T-cell (primary cell): ENCODE data around the gene KRTDAP. TPM values are rescaled to one million over a fixed set of nuclear protein-coding genes. Genes with fewer than 3 reads are reported as not detected.

ENCODE experiments used
- ATAC-seq, 4 experiments: fragments of 200-7000 bp in 3 of 4; fragments of 150-1000 bp in 1 of 4; cut with Tn5 transposase; replicated peaks in 1 of 4; 1 replicate in 3 of 4; 2 replicates in 1 of 4; pipeline ENCODE4 v1.10.0; 2021; ENCODE audit warnings: moderate library complexity in 3 of 4, mild to moderate bottlenecking in 2 of 4, moderate number of reproducible peaks in 1 of 4
- CTCF ChIA-PET, 2 donors: fragments of 300-600 bp; sonication (Branson Sonifier 250); formaldehyde crosslinking; loops; one replicate each; lab custom pipeline; 2022; ENCODE audit warnings: antibody characterized with exemption in 2 of 2; lab: Charles Lee
- POLR2A ChIA-PET, 2 donors: fragments of 300-600 bp; sonication (Branson Sonifier 250); formaldehyde crosslinking; loops; one replicate each; lab custom pipeline; 2022; ENCODE audit warnings: antibody characterized with exemption in 2 of 2; lab: Charles Lee
- DNase-seq, 35 experiments: peaks; one replicate each; pipeline versions ENCODE4 v3.0.0 to v3.0.0-alpha.2; 2013 to 2023
- H3K27ac ChIP-seq: one replicate; pipeline ENCODE4 v1.5.1; 2013; ENCODE audit warnings: low read length
- H3K27me3 ChIP-seq, 2 experiments: replicated peaks in 1 of 2; 1 replicate in 1 of 2; 2 replicates in 1 of 2; pipeline versions ENCODE4 v1.6.1 to v1.7.0; 2013; ENCODE audit warnings: low read length in 1 of 2, mixed read lengths in 1 of 2; ENCODE audit not compliant: control insufficient read depth in 2 of 2, insufficient read depth in 2 of 2; ENCODE audit errors: extremely low read depth in 1 of 2
- H3K36me3 ChIP-seq, 2 donors: 1 replicate in 1 of 2; 2 replicates in 1 of 2; pipeline versions ENCODE4 v1.6.1 to v1.7.0; 2013; ENCODE audit warnings: low read length in 1 of 2; ENCODE audit not compliant: control insufficient read depth in 2 of 2, insufficient read depth in 1 of 2; ENCODE audit errors: extremely low read depth in 1 of 2
- H3K4me1 ChIP-seq, 2 experiments: 1 replicate in 1 of 2; 2 replicates in 1 of 2; pipeline versions ENCODE4 v1.6.1 to v1.7.0; 2013; ENCODE audit warnings: low read length in 2 of 2, mixed read lengths in 1 of 2; ENCODE audit not compliant: insufficient read depth in 2 of 2, control insufficient read depth in 1 of 2; ENCODE audit errors: extremely low read depth in 1 of 2
- H3K4me3 ChIP-seq, 2 donors: 1 replicate in 1 of 2; 2 replicates in 1 of 2; pipeline versions ENCODE4 v1.5.1 to v1.7.0; 2013; ENCODE audit warnings: mild to moderate bottlenecking in 2 of 2, low read length in 1 of 2, moderate library complexity in 1 of 2; ENCODE audit not compliant: control insufficient read depth in 1 of 2; ENCODE audit errors: extremely low read depth in 1 of 2
- H3K9me3 ChIP-seq: 2 replicates; pipeline ENCODE4 v1.7.0; 2013
- H3K27ac Mint-ChIP-seq, 2 donors: one replicate each; pipeline ENCODE4 v1.8.0; 2020 to 2021; ENCODE audit warnings: mild to moderate bottlenecking in 2 of 2, mixed read lengths in 2 of 2
- H3K27me3 Mint-ChIP-seq, 2 donors: one replicate each; pipeline ENCODE4 v1.8.0; 2021 to 2022; ENCODE audit warnings: mixed read lengths in 2 of 2
- H3K36me3 Mint-ChIP-seq: one replicate; pipeline ENCODE4 v1.8.0; 2021; ENCODE audit warnings: mixed read lengths
- H3K4me1 Mint-ChIP-seq, 3 donors: one replicate each; pipeline ENCODE4 v1.8.0; 2020 to 2022; ENCODE audit warnings: mixed read lengths in 3 of 3, mild to moderate bottlenecking in 1 of 3
- H3K4me3 Mint-ChIP-seq, 3 donors: one replicate each; pipeline ENCODE4 v1.8.0; 2020 to 2022; ENCODE audit warnings: mild to moderate bottlenecking in 3 of 3, mixed read lengths in 3 of 3, moderate library complexity in 3 of 3
- H3K9me3 Mint-ChIP-seq, 3 donors: one replicate each; pipeline ENCODE4 v1.8.0; 2020 to 2022; ENCODE audit warnings: mixed read lengths in 3 of 3
- WGBS: methylation state at CpG from one replicate; pipeline ENCODE4 v1.1.5; 2013; ENCODE audit warnings: missing lambda C conversion rate; ENCODE audit not compliant: insufficient coverage; 5-methylcytosine and 5-hydroxymethylcytosine counted together
- total RNA-seq, 35 experiments: library from RNA in 6 of 35; stranded (reverse) in 6 of 35; fragments of 120-200 nt in 1 of 35; gene quantifications; one replicate each; pipeline versions ENCODE4 v1.2.1 to v1.2.4 and lab custom pipeline; 2013 to 2026

Gene KRTDAP
- total RNA-seq, 5 donors from 2014 or later (not counting 1 experiment from before 2014, with no cell fraction given): not detected

- H3K36me3 Mint-ChIP-seq: no peaks in the 10 kb centered on the region
- ChIA-PET CTCF (no interaction called here), POLR2A (no interaction called here)
- H3K27me3 Mint-ChIP-seq: peaks cover 5 to 29% of the 10 kb centered on the region in 2 donors
- Histone ChIP-seq H3K4me1 (no peaks in the 10 kb centered on the region), H3K27ac (no peak overlapping the region), H3K4me3 (no peak overlapping the region), H3K36me3 (no peaks in the 10 kb centered on the region), H3K27me3 (peaks cover 0 to 37% of the 10 kb centered on the region in 2 experiments), H3K9me3 (no peaks in the 10 kb centered on the region)
- no peak for DNase-seq
- no peaks in the 10 kb centered on the region for H3K4me1 Mint-ChIP-seq
- no peaks in the 10 kb centered on the region for H3K9me3 Mint-ChIP-seq
- 81% methylated on average over 7 of the region's 12 CpGs for WGBS
- no peak overlapping the region for H3K4me3 Mint-ChIP-seq
- H3K27ac Mint-ChIP-seq: no peak overlapping the region
- ATAC-seq: no peak
These were observed 32.6 kb upstream of the KRTDAP start for GRCh38 chr19:35522745-35523327.

DNA sequence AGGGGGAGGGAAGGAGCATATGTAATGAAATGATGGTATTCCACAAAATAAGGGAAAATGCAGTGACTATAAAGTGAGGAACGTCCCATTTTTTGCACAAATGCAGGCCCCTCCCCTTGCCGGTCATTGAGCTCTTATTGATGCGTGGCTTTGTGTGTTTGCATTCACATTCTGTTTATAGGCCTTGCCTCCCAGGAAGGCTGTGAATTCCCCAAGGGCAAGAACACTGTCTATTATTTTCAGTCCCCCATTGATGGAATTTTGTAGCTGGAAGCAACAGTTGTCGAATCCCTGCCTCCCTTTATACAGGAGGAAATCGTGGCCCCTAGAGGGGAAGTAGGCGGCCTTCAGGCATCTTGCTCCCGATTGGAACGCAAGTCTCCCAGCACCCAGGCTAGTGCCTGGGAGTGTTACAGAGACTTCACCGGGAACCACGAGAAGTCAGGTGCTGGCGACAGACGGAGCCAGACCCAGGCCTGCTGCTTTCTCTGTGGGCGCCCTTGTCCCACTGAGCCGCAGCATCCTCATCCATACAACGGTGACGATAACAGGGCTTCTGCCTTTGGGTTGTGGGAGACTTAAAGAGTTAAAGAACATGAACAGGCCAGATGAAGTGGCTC lies 31.0 kb upstream of the KRTDAP start:
- POLR2A ChIA-PET: no interaction called here
- no peak for ATAC-seq

DNA sequence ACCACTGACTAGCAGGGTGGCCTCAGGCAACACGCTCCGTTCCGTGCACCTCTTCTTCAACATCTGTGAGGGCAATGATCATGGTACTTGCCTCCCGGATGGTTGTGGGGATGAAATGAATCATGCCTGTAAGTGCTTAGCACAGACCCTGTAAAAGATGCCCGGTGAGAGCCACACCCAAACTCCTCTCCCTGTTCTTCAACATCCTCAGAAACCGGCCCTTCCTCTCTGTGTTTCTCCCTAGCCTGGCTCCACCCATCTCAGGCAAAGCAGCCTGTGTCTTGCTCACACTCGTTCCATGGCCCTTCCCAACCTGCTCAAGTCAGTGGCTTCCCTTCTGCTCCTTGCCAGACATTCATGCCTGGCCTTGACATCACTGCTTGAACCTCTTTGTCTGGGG lies 29.0 kb upstream of the KRTDAP start:
- ChIA-PET POLR2A (no interaction called here), CTCF (interaction anchor here in 1 of 2 donors (0.6 kb wide), 1 partner anchor 283 kb away, joined by 3 read pairs; no protein-coding TSS in a partner anchor)
- H3K9me3 Mint-ChIP-seq: no peaks in the 10 kb centered on the region
- peaks cover 0 to 12% of the 10 kb centered on the region in 2 experiments for H3K27me3 ChIP-seq
- H3K36me3 Mint-ChIP-seq: no peaks in the 10 kb centered on the region
- H3K4me3 ChIP-seq: no peak overlapping the region
- H3K27me3 Mint-ChIP-seq: peaks cover 8 to 11% of the 10 kb centered on the region in 2 donors
- no peak overlapping the region for H3K4me3 Mint-ChIP-seq
- WGBS: 54% methylated on average over 3 of the region's 7 CpGs
- no peaks in the 10 kb centered on the region for H3K4me1 Mint-ChIP-seq
- DNase-seq (no peak), ATAC-seq (no peak)
- H3K4me1 ChIP-seq: no peaks in the 10 kb centered on the region
- no peak overlapping the region for H3K27ac Mint-ChIP-seq
- no peaks in the 10 kb centered on the region for H3K36me3 ChIP-seq
- H3K9me3 ChIP-seq: no peaks in the 10 kb centered on the region
- H3K27ac ChIP-seq: no peak overlapping the region

More for the DNA sequence above, 31.0 kb upstream of the KRTDAP start:
- no peak for DNase-seq
- Histone ChIP-seq H3K4me1 (no peaks in the 10 kb centered on the region), H3K27me3 (peaks cover 0 to 23% of the 10 kb centered on the region in 2 experiments), H3K27ac (no peak overlapping the region), H3K36me3 (no peaks in the 10 kb centered on the region), H3K4me3 (no peak overlapping the region), H3K9me3 (no peaks in the 10 kb centered on the region)
- Mint-ChIP-seq H3K9me3 (no peaks in the 10 kb centered on the region), H3K36me3 (no peaks in the 10 kb centered on the region), H3K27me3 (peaks cover 0 to 18% of the 10 kb centered on the region in 2 donors), H3K4me1 (no peaks in the 10 kb centered on the region), H3K4me3 (no peak overlapping the region), H3K27ac (no peak overlapping the region)
- WGBS: 85% methylated on average over 7 of the region's 16 CpGs
- CTCF ChIA-PET: no interaction called here

DNA sequence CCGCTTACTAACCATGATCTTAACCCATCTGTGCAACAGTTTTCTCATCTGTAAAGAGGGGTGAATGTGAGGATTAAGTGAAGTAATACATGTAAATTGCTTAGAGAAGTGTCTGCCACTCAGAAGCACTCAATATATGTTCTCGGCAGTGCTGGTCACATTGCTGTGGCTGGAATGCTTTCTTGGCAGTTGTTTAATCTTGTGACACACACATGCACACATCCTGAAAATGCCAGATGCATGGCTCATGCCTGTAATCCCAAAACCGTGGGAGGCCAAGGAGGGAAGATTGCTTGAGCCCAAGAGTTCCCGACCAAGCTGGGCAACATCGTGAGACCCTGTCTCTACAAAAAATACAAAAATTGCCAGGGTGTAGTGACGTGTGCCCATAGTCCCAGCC lies 28.0 kb upstream of the KRTDAP start:
- Mint-ChIP-seq H3K27me3 (peaks cover 7 to 12% of the 10 kb centered on the region in 2 donors), H3K4me3 (no peak overlapping the region), H3K27ac (no peak overlapping the region), H3K9me3 (no peaks in the 10 kb centered on the region), H3K36me3 (no peaks in the 10 kb centered on the region), H3K4me1 (no peaks in the 10 kb centered on the region)
- WGBS: 67% methylated on average over 2 of the region's 6 CpGs
- no peak overlapping the region for H3K27ac ChIP-seq
- no peaks in the 10 kb centered on the region for H3K9me3 ChIP-seq
- DNase-seq: no peak
- CTCF ChIA-PET: no interaction called here
- ATAC-seq: no peak
- H3K4me3 ChIP-seq: no peak overlapping the region
- no peaks in the 10 kb centered on the region for H3K4me1 ChIP-seq
- POLR2A ChIA-PET: no interaction called here
- no peaks in the 10 kb centered on the region for H3K36me3 ChIP-seq
- H3K27me3 ChIP-seq: peaks cover 0 to 16% of the 10 kb centered on the region in 2 experiments

GRCh38 chr19:35517342-35517741 lies 27.1 kb upstream of the KRTDAP start:
- 90% methylated on average over 2 of the region's 2 CpGs for WGBS
- Histone ChIP-seq H3K36me3 (no peaks in the 10 kb centered on the region), H3K9me3 (no peaks in the 10 kb centered on the region), H3K4me3 (no peak overlapping the region), H3K27ac (no peak overlapping the region), H3K4me1 (no peaks in the 10 kb centered on the region), H3K27me3 (peaks cover 0 to 26% of the 10 kb centered on the region in 2 experiments)
- Mint-ChIP-seq H3K4me3 (no peak overlapping the region), H3K9me3 (no peaks in the 10 kb centered on the region), H3K27me3 (peaks cover 14 to 15% of the 10 kb centered on the region in 2 donors), H3K36me3 (no peaks in the 10 kb centered on the region), H3K27ac (no peak overlapping the region), H3K4me1 (no peaks in the 10 kb centered on the region)
- ATAC-seq: no peak
- ChIA-PET CTCF (interaction anchor here in 1 of 2 donors (0.5 kb wide), 1 partner anchor 456 kb away, joined by 7 read pairs; no protein-coding TSS in a partner anchor), POLR2A (no interaction called here)
- no peak for DNase-seq

GRCh38 chr19:35516310-35516709 lies 26.0 kb upstream of the KRTDAP start:
- Mint-ChIP-seq H3K4me1 (no peaks in the 10 kb centered on the region), H3K9me3 (no peaks in the 10 kb centered on the region), H3K27me3 (peaks cover 18 to 22% of the 10 kb centered on the region in 2 donors), H3K36me3 (no peaks in the 10 kb centered on the region), H3K4me3 (no peak overlapping the region), H3K27ac (no peak overlapping the region)
- Histone ChIP-seq H3K9me3 (no peaks in the 10 kb centered on the region), H3K4me1 (no peaks in the 10 kb centered on the region), H3K27me3 (peaks cover 0 to 32% of the 10 kb centered on the region in 2 experiments), H3K36me3 (no peaks in the 10 kb centered on the region), H3K27ac (no peak overlapping the region), H3K4me3 (no peak overlapping the region)
- DNase-seq (no peak), ATAC-seq (no peak)
- no CpG with 5 or more reads among the region's 3 CpGs for WGBS
- POLR2A ChIA-PET: no interaction called here
- CTCF ChIA-PET: no interaction called here
